GM12878 (cell line): ENCODE data around the gene CDH4. TPM values are rescaled to one million over a fixed set of nuclear protein-coding genes. Genes with fewer than 3 reads are reported as not detected.

Source experiments
- ATAC-seq: fragments of 200-7000 bp; cut with Tn5 transposase; 3 replicates; pipeline ENCODE4 v1.9.1; 2020; ENCODE audit warnings: mild to moderate bottlenecking, moderate library complexity
- BruUV-seq: library from RNA; stranded (reverse); fragments of 400-500 nt; replicated peaks from 2 replicates; lab custom pipeline; 2021; lab: Mats Ljungman, UMichigan
- CTCF ChIA-PET: fragments of 300-600 bp; sonication (Branson Sonifier 250); formaldehyde crosslinking; extraction: SDS; loops from one replicate; lab custom pipeline; 2021; ENCODE audit warnings: inconsistent platforms; lab: Yijun Ruan, JAX
- POLR2A ChIA-PET: fragments of 350-600 bp; formaldehyde crosslinking; extraction: SDS; loops from one replicate; lab custom pipeline; 2021; ENCODE audit warnings: inconsistent platforms; lab: Charles Lee
- RAD21 ChIA-PET: fragments of 300-600 bp; sonication (Branson Sonifier 250); formaldehyde crosslinking; loops from one replicate; lab custom pipeline; 2023; ENCODE audit warnings: antibody characterized with exemption; ENCODE audit not compliant: unreplicated experiment; lab: Charles Lee
- SMC1A ChIA-PET: fragments of 300-600 bp; sonication (Branson Sonifier 250); formaldehyde crosslinking; loops from one replicate; lab custom pipeline; 2023; ENCODE audit not compliant: unreplicated experiment, uncharacterized antibody; lab: Charles Lee
- DNase-seq: peaks from one replicate; pipeline ENCODE4 v3.0.0-alpha.2; 2011; ENCODE audit warnings: low read depth, low spot score
- FAIRE-seq: peaks from 3 replicates; lab custom pipeline; 2011; peaks lifted over from hg19 to GRCh38; lab: Jason Lieb, UNC
- H2AFZ ChIP-seq: 2 replicates; pipeline ENCODE4 v1.6.0; 2011; ENCODE audit warnings: low read depth, low read length, control low read depth; ENCODE audit not compliant: control insufficient read depth
- H3K27ac ChIP-seq: 2 replicates; pipeline ENCODE4 v1.5.1; 2011; ENCODE audit warnings: control low read depth; ENCODE audit not compliant: control insufficient read depth, insufficient read depth
- H3K27me3 ChIP-seq, 2 experiments: replicated peaks in 1 of 2; 2 replicates each; pipeline versions ENCODE4 v1.6.0 to v1.6.1; 2011; ENCODE audit warnings: low read length in 1 of 2; ENCODE audit not compliant: control insufficient read depth in 2 of 2, insufficient read depth in 2 of 2
- H3K36me3 ChIP-seq, 2 experiments: 2 replicates each; pipeline ENCODE4 v1.5.1; 2011; ENCODE audit warnings: low read length in 1 of 2; ENCODE audit not compliant: control insufficient read depth in 2 of 2, insufficient read depth in 2 of 2
- H3K4me1 ChIP-seq: 2 replicates; pipeline ENCODE4 v1.6.1; 2011; ENCODE audit warnings: mild to moderate bottlenecking, low read length, moderate library complexity, mixed read lengths; ENCODE audit not compliant: control insufficient read depth, insufficient read depth
- H3K4me2 ChIP-seq: 2 replicates; pipeline ENCODE4 v1.6.0; 2011; ENCODE audit warnings: control low read depth; ENCODE audit not compliant: control insufficient read depth, insufficient read depth
- H3K4me3 ChIP-seq: fragments of 200-600 bp; sonication (generic); 2 replicates; pipeline ENCODE4 v1.5.1; 2016
- H3K79me2 ChIP-seq: 2 replicates; pipeline ENCODE4 v1.6.0; 2011; ENCODE audit warnings: low read length; ENCODE audit not compliant: control insufficient read depth, insufficient read depth
- H3K9ac ChIP-seq: 2 replicates; pipeline ENCODE4 v1.8.0; 2011; ENCODE audit warnings: low read length, control low read depth, mixed read lengths; ENCODE audit not compliant: control insufficient read depth, insufficient read depth
- H3K9me3 ChIP-seq: replicated peaks from 3 replicates; pipeline ENCODE4 v1.5.1; 2011; ENCODE audit warnings: mild to moderate bottlenecking, low read length; ENCODE audit not compliant: control insufficient read depth, insufficient read depth
- H4K20me1 ChIP-seq: 2 replicates; pipeline ENCODE4 v1.6.0; 2011; ENCODE audit not compliant: control insufficient read depth, insufficient read depth
- BCL3 ChIP-seq: IDR thresholded peaks from 2 replicates; pipeline ENCODE4 v1.6.1; 2011; ENCODE audit warnings: borderline replicate concordance, low read depth, mild to moderate bottlenecking, moderate library complexity, low read length; ENCODE audit not compliant: insufficient read depth, poor library complexity, severe bottlenecking
- BCLAF1 ChIP-seq: fragments of 450-650 bp; IDR thresholded peaks from 2 replicates; pipeline ENCODE4 v1.6.1; 2017; ENCODE audit warnings: antibody characterized with exemption, mild to moderate bottlenecking, moderate library complexity
- CREB1 ChIP-seq: IDR thresholded peaks from 2 replicates; pipeline ENCODE4 v1.6.1; 2012; ENCODE audit warnings: low read depth, mild to moderate bottlenecking, inconsistent platforms
- E2F8 ChIP-seq: fragments of 450-650 bp; IDR thresholded peaks from 2 replicates; pipeline ENCODE4 v1.6.1; 2018; ENCODE audit warnings: mild to moderate bottlenecking, low read depth, moderate library complexity; ENCODE audit not compliant: partially characterized antibody
- HSF1 ChIP-seq: fragments of 150-350 bp; IDR thresholded peaks from 2 replicates; pipeline ENCODE4 v1.6.1; 2014; ENCODE audit warnings: mild to moderate bottlenecking, low read depth, low read length
- LARP7 ChIP-seq: fragments of 450-650 bp; IDR thresholded peaks from 2 replicates; pipeline ENCODE4 v1.6.1; 2017; ENCODE audit warnings: mild to moderate bottlenecking
- NFYA ChIP-seq: IDR thresholded peaks from 2 replicates; pipeline ENCODE4 v1.6.1; 2011; ENCODE audit warnings: low read depth, mild to moderate bottlenecking, low read length, improper control_type of control experiment, borderline replicate concordance
- RAD21 ChIP-seq: IDR thresholded peaks from 2 replicates; pipeline ENCODE4 v1.6.1; 2011; ENCODE audit warnings: mild to moderate bottlenecking, low read depth, low read length, moderate library complexity; ENCODE audit not compliant: insufficient read depth
- RBBP5 ChIP-seq: fragments of 200-600 bp; sonication (generic); conservative IDR thresholded peaks from 2 replicates; pipeline ENCODE4 v1.6.1; 2016
- SP1 ChIP-seq: IDR thresholded peaks from one replicate; pipeline ENCODE4 v1.6.1; 2011; ENCODE audit warnings: low read depth, low read length
- SPI1 ChIP-seq: IDR thresholded peaks from 2 replicates; pipeline ENCODE4 v1.6.1; 2011; ENCODE audit warnings: low read depth, mild to moderate bottlenecking, low read length, moderate library complexity, borderline replicate concordance; ENCODE audit not compliant: insufficient read depth
- TCF3 ChIP-seq: IDR thresholded peaks from 2 replicates; pipeline ENCODE4 v1.6.1; 2012; ENCODE audit warnings: low read depth, mild to moderate bottlenecking, low read length, borderline replicate concordance; ENCODE audit not compliant: insufficient read depth
- ZBED1 ChIP-seq: IDR thresholded peaks from 2 replicates; pipeline ENCODE4 v1.6.1; 2016; ENCODE audit warnings: borderline replicate concordance
- ZNF207 ChIP-seq: fragments of 450-650 bp; IDR thresholded peaks from 2 replicates; pipeline ENCODE4 v1.6.1; 2014; ENCODE audit warnings: antibody characterized with exemption, mild to moderate bottlenecking, borderline replicate concordance
- WGBS: methylation state at CpG from one replicate; pipeline ENCODE4 v1.1.6; 2016; ENCODE audit warnings: low lambda C conversion rate; ENCODE audit not compliant: insufficient replicate concordance, insufficient coverage; ENCODE audit errors: missing lambda C conversion rate; 5-methylcytosine and 5-hydroxymethylcytosine counted together
- in situ Hi-C: fragments of 300-500 bp; cut with MboI; formaldehyde crosslinking; loops from 9 replicates; pipeline ENCODE4 v1.14.3; 2018; ENCODE audit warnings: mixed read lengths
- intact Hi-C: fragments of 100-400 bp; cut with micrococcal nuclease; formaldehyde crosslinking; loops from one replicate; pipeline ENCODE4 v1.14.2; 2022; ENCODE audit not compliant: unreplicated experiment
- polyA plus RNA-seq, 11 experiments: library from polyadenylated mRNA; depleted of rRNA in 4 of 11; unstranded in 6 of 11; stranded (reverse) in 5 of 11; fragments of >200 nt; fragmentation: Nextera tagmentation in 4 of 11; fragmentation: Illumina TruSeq in 1 of 11; extraction: Ambion mirVana in 4 of 11; extraction: Trizol in 1 of 11; gene quantifications; 1 replicate in 1 of 11; 2 replicates in 10 of 11; pipeline versions ENCODE4 v1.2.1 to v1.2.3, GENCODE V29; 2011 to 2016; ENCODE audit warnings: inconsistent platforms in 2 of 11, missing spikeins in 2 of 11, low read depth in 1 of 11
- total RNA-seq, 4 experiments: library from RNA; depleted of rRNA in 3 of 4; stranded (reverse); fragments of >200 nt in 3 of 4; fragmentation: Illumina TruSeq in 1 of 4; extraction: Trizol in 1 of 4; gene quantifications; 2 replicates each; pipeline versions ENCODE4 v1.2.1 to v1.2.3, GENCODE V29; 2013 to 2021

CDH4 gene
- total and polyA plus RNA-seq, 10 of the 15 experiments (the other 5 are each of a cell fraction or from before 2014, with no cell fraction given): not detected

GRCh38 chr20:61478611-61479305 lies 226.7 kb downstream of the CDH4 start:
- no TSS peak for BruUV-seq
- POLR2A ChIA-PET: no interaction called here
- intact Hi-C loops: no loop called here
- H3K36me3 ChIP-seq: no peaks in the 10 kb centered on the region
- WGBS: 58% methylated on average over 13 of the region's 13 CpGs
- RAD21 ChIA-PET: no interaction called here
- H3K4me2 ChIP-seq: no peak overlapping the region
- no peak overlapping the region for H3K4me3 ChIP-seq
- no peaks in the 10 kb centered on the region; the same call in 2 of the 3 replicates for H3K9me3 ChIP-seq
- H3K27me3 ChIP-seq: no peaks in the 10 kb centered on the region
- H3K27ac ChIP-seq: no peak overlapping the region
- no peak for FAIRE-seq
- ATAC-seq: no peak
- SMC1A ChIA-PET: no interaction called here
- in situ Hi-C loops: loop anchor here (25.0 kb wide), 1 partner anchor 609 kb away; no protein-coding TSS in a partner anchor
- H3K79me2 ChIP-seq: no peaks in the 10 kb centered on the region
- DNase-seq: no peak
- H4K20me1 ChIP-seq: no peaks in the 10 kb centered on the region
- no peaks in the 10 kb centered on the region for H3K4me1 ChIP-seq
- CTCF ChIA-PET: no interaction called here
- H3K9ac ChIP-seq: no peak overlapping the region
- H2AFZ ChIP-seq: no peak overlapping the region
- TF ChIP-seq CREB1 (no peak), HSF1 (no peak), E2F8 (no peak), LARP7 (no peak), NFYA (no peak), SP1 (no peak), ZBED1 (no peak), SPI1 (no peak), RAD21 (no peak), ZNF207 (no peak), BCLAF1 (no peak), BCL3 (no peak), RBBP5 (no peak), TCF3 (no peak)
